ENCODE results near the gene PARN.
"Not testable (repeated sequence)": the region's sequence is repeated elsewhere in the genome, so short reads cannot be mapped to it uniquely, and the experiment has no call there.

Gene PARN

GRCh38 chr16:14649816-14650215 lies 19.8 kb upstream of the PARN start:
- in situ Hi-C loops (cut with HindIII; ENCODE audit: low pct_unique_long_range_greater_than_20kb, low sequenced_read_pairs): no loop called here
- TF ChIP-seq JUND (IDR thresholded peaks at IDR 0.05; ENCODE audit: low read depth): no peak

GRCh38 chr16:14641926-14642325 lies 11.9 kb upstream of the PARN start:
- no peak for DNase-seq (ENCODE audit: low read depth in 1 of 2, low spot score in 1 of 2)
- no peak for TF ChIP-seq JUND (IDR thresholded peaks at IDR 0.05; ENCODE audit: low read depth)
- in situ Hi-C loops (cut with HindIII; ENCODE audit: low pct_unique_long_range_greater_than_20kb, low sequenced_read_pairs): no loop called here

More at GRCh38 chr16:14649816-14650215, 19.8 kb upstream of the PARN start:
- DNase-seq (ENCODE audit: low read depth in 1 of 2, low spot score in 1 of 2): no peak

GRCh38 chr16:14641206-14641605 lies 11.1 kb upstream of the PARN start:
- TF ChIP-seq JUND (IDR thresholded peaks at IDR 0.05; ENCODE audit: low read depth): no peak
- in situ Hi-C loops (cut with HindIII; ENCODE audit: low pct_unique_long_range_greater_than_20kb, low sequenced_read_pairs): no loop called here
- DNase-seq (ENCODE audit: low read depth in 1 of 2, low spot score in 1 of 2): no peak

- in situ Hi-C loops (cut with HindIII; ENCODE audit: low pct_unique_long_range_greater_than_20kb, low sequenced_read_pairs): no loop called here
- TF ChIP-seq JUND (IDR thresholded peaks at IDR 0.05; ENCODE audit: low read depth): no peak
- no peak for DNase-seq (ENCODE audit: low read depth in 1 of 2, low spot score in 1 of 2)
Measured at GRCh38 chr16:14640538-14640937, 10.5 kb upstream of the PARN start.

GRCh38 chr16:14636951-14637240 lies 6.8 kb upstream of the PARN start:
- DNase-seq (ENCODE audit: low read depth in 1 of 2, low spot score in 1 of 2); in situ Hi-C loops (cut with HindIII; ENCODE audit: low pct_unique_long_range_greater_than_20kb, low sequenced_read_pairs): not testable (repeated sequence)

GRCh38 chr16:14636179-14636950 lies 6.3 kb upstream of the PARN start:
- in situ Hi-C loops (cut with HindIII; ENCODE audit: low pct_unique_long_range_greater_than_20kb, low sequenced_read_pairs); DNase-seq (ENCODE audit: low read depth in 1 of 2, low spot score in 1 of 2): not testable (repeated sequence)

GRCh38 chr16:14635395-14636165 lies 5.5 kb upstream of the PARN start:
- TF ChIP-seq JUND (IDR thresholded peaks at IDR 0.05; ENCODE audit: low read depth): no peak
- in situ Hi-C loops (cut with HindIII; ENCODE audit: low pct_unique_long_range_greater_than_20kb, low sequenced_read_pairs): no loop called here
- no peak for DNase-seq (ENCODE audit: low read depth in 1 of 2, low spot score in 1 of 2)

GRCh38 chr16:14634389-14634725 lies 4.3 kb upstream of the PARN start:
- TF ChIP-seq JUND (IDR thresholded peaks at IDR 0.05; ENCODE audit: low read depth): no peak

GRCh38 chr16:14632693-14633569 lies 2.9 kb upstream of the PARN start, which contains the start of gene BFAR:
TSS of gene BFAR (plus strand) at chr16:14632951. CDS start at chr16:14644347, 11,396 bp downstream.
- TF ChIP-seq JUND (IDR thresholded peaks at IDR 0.05; ENCODE audit: low read depth): no peak
- peak; percentile 89 to 97 for DNase-seq (ENCODE audit: low read depth in 1 of 2, low spot score in 1 of 2)
- in situ Hi-C loops (cut with HindIII; ENCODE audit: low pct_unique_long_range_greater_than_20kb, low sequenced_read_pairs): no loop called here

More at GRCh38 chr16:14634389-14634725, 4.3 kb upstream of the PARN start:
- no peak for DNase-seq (ENCODE audit: low read depth in 1 of 2, low spot score in 1 of 2)
- in situ Hi-C loops (cut with HindIII; ENCODE audit: low pct_unique_long_range_greater_than_20kb, low sequenced_read_pairs): no loop called here

- in situ Hi-C loops (cut with HindIII; ENCODE audit: low pct_unique_long_range_greater_than_20kb, low sequenced_read_pairs); DNase-seq (ENCODE audit: low read depth in 1 of 2, low spot score in 1 of 2): not testable (repeated sequence)
Measured at GRCh38 chr16:14630620-14631330, 715 bp upstream of the PARN start.

- in situ Hi-C loops (cut with HindIII; ENCODE audit: low pct_unique_long_range_greater_than_20kb, low sequenced_read_pairs): no loop called here
- DNase-seq (ENCODE audit: low read depth in 1 of 2, low spot score in 1 of 2): no peak
- no peak for TF ChIP-seq JUND (IDR thresholded peaks at IDR 0.05; ENCODE audit: low read depth)
Measured at GRCh38 chr16:14629612-14629918, 495 bp downstream of the PARN start.

- in situ Hi-C loops (cut with HindIII; ENCODE audit: low pct_unique_long_range_greater_than_20kb, low sequenced_read_pairs): no loop called here
Measured at GRCh38 chr16:14628806-14629611, 1.1 kb downstream of the PARN start.

More at GRCh38 chr16:14628806-14629611, 1.1 kb downstream of the PARN start:
- DNase-seq (ENCODE audit: low read depth in 1 of 2, low spot score in 1 of 2): no peak
- TF ChIP-seq JUND (IDR thresholded peaks at IDR 0.05; ENCODE audit: low read depth): no peak

Data from T47D (cell line).